ENCODE measurements around the gene SH3BP2.

Gene SH3BP2

GRCh38 chr4:2855584-2855983, 62.7 kb downstream of the SH3BP2 start:
- no peak for TF ChIP-seq REST (IDR thresholded peaks at IDR 0.05; ENCODE audit: insufficient read depth in 1 of 2, low read depth in 2 of 2, low read length in 2 of 2)
- TF ChIP-seq POLR2AphosphoS5 (IDR thresholded peaks at IDR 0.05; ENCODE audit: low read depth, low read length) = no peak
- TF ChIP-seq TAF1 (IDR thresholded peaks at IDR 0.05; ENCODE audit: borderline replicate concordance, insufficient read depth, low read length) = no peak
- TF ChIP-seq SIN3A (IDR thresholded peaks at IDR 0.05; ENCODE audit: borderline replicate concordance, insufficient read depth, low read length) = no peak
- no peak for TF ChIP-seq FOXP2 (optimal IDR thresholded peaks at IDR 0.05; ENCODE audit: borderline replicate concordance, extremely low read depth, extremely low read length, insufficient read depth)

- TF ChIP-seq SIN3A (IDR thresholded peaks at IDR 0.05; ENCODE audit: borderline replicate concordance, insufficient read depth, low read length) (no peak), FOXP2 (optimal IDR thresholded peaks at IDR 0.05; ENCODE audit: borderline replicate concordance, extremely low read depth, extremely low read length, insufficient read depth) (no peak), POLR2AphosphoS5 (IDR thresholded peaks at IDR 0.05; ENCODE audit: low read depth, low read length) (no peak), REST (IDR thresholded peaks at IDR 0.05; ENCODE audit: insufficient read depth in 1 of 2, low read depth in 2 of 2, low read length in 2 of 2) (no peak), TAF1 (IDR thresholded peaks at IDR 0.05; ENCODE audit: borderline replicate concordance, insufficient read depth, low read length) (no peak)
These were observed 63.4 kb downstream of the SH3BP2 start for GRCh38 chr4:2856266-2856665.

- TF ChIP-seq TAF1 (IDR thresholded peaks at IDR 0.05; ENCODE audit: borderline replicate concordance, insufficient read depth, low read length) (no peak), REST (IDR thresholded peaks at IDR 0.05; ENCODE audit: insufficient read depth in 1 of 2, low read depth in 2 of 2, low read length in 2 of 2) (no peak), FOXP2 (optimal IDR thresholded peaks at IDR 0.05; ENCODE audit: borderline replicate concordance, extremely low read depth, extremely low read length, insufficient read depth) (no peak), POLR2AphosphoS5 (IDR thresholded peaks at IDR 0.05; ENCODE audit: low read depth, low read length) (no peak), SIN3A (IDR thresholded peaks at IDR 0.05; ENCODE audit: borderline replicate concordance, insufficient read depth, low read length) (no peak)
These were observed 64.6 kb downstream of the SH3BP2 start for GRCh38 chr4:2857349-2857927.

GRCh38 chr4:2858451-2859217, 65.7 kb downstream of the SH3BP2 start:
- no peak for TF ChIP-seq SIN3A (IDR thresholded peaks at IDR 0.05; ENCODE audit: borderline replicate concordance, insufficient read depth, low read length)
- TF ChIP-seq TAF1 (IDR thresholded peaks at IDR 0.05; ENCODE audit: borderline replicate concordance, insufficient read depth, low read length) = no peak
- TF ChIP-seq POLR2AphosphoS5 (IDR thresholded peaks at IDR 0.05; ENCODE audit: low read depth, low read length) = no peak
- TF ChIP-seq FOXP2 (optimal IDR thresholded peaks at IDR 0.05; ENCODE audit: borderline replicate concordance, extremely low read depth, extremely low read length, insufficient read depth) = no peak
- no peak for TF ChIP-seq REST (IDR thresholded peaks at IDR 0.05; ENCODE audit: insufficient read depth in 1 of 2, low read depth in 2 of 2, low read length in 2 of 2)

Data from PFSK-1 (cell line).